Osteoblast (primary cell): ENCODE measurements around the gene ANHX. TPM values are rescaled to one million over a fixed set of nuclear protein-coding genes. Genes with fewer than 3 reads are reported as not detected.
"Not testable (repeated sequence)": the region's sequence is repeated elsewhere in the genome, so short reads cannot be mapped to it uniquely, and the experiment has no call there.

ENCODE experiments used
- DNase-seq: peaks from one replicate; pipeline ENCODE4 v3.0.0; 2011; ENCODE audit warnings: low spot score, mixed read lengths; ENCODE audit not compliant: insufficient read length; ENCODE audit errors: missing footprints
- H2AFZ ChIP-seq: 2 replicates; pipeline ENCODE4 v1.6.0; 2011; ENCODE audit warnings: mild to moderate bottlenecking, low read length
- H3K27ac ChIP-seq: 2 replicates; pipeline ENCODE4 v1.5.1; 2011; ENCODE audit warnings: mild to moderate bottlenecking, low read depth, low read length, moderate library complexity
- H3K27me3 ChIP-seq: 2 replicates; pipeline ENCODE4 v1.6.0; 2012; ENCODE audit warnings: mild to moderate bottlenecking, control low read depth, inconsistent platforms, low read length, moderate library complexity; ENCODE audit not compliant: insufficient read depth
- H3K36me3 ChIP-seq: 2 replicates; pipeline ENCODE4 v1.5.1; 2011; ENCODE audit warnings: mild to moderate bottlenecking, low read length, control low read depth, moderate library complexity; ENCODE audit not compliant: insufficient read depth
- H3K4me1 ChIP-seq: 2 replicates; pipeline ENCODE4 v1.5.1; 2011; ENCODE audit warnings: mild to moderate bottlenecking, low read length, control low read depth, moderate library complexity; ENCODE audit not compliant: insufficient read depth
- H3K4me2 ChIP-seq: 2 replicates; pipeline ENCODE4 v1.6.0; 2011; ENCODE audit warnings: mild to moderate bottlenecking, low read length; ENCODE audit not compliant: insufficient read depth
- H3K4me3 ChIP-seq: fragments of 200-600 bp; sonication (generic); 3 replicates; pipeline ENCODE4 v1.5.1; 2012; ENCODE audit warnings: mild to moderate bottlenecking, low read length, inconsistent platforms; ENCODE audit not compliant: insufficient read depth
- H3K79me2 ChIP-seq: 2 replicates; pipeline ENCODE4 v1.6.0; 2012; ENCODE audit warnings: mild to moderate bottlenecking, low read length, control low read depth, inconsistent platforms; ENCODE audit not compliant: insufficient read depth
- H3K9me3 ChIP-seq: 2 replicates; pipeline ENCODE4 v1.5.1; 2011; ENCODE audit warnings: low read depth, low read length, control low read depth
- H4K20me1 ChIP-seq: 2 replicates; pipeline ENCODE4 v1.6.0; 2012; ENCODE audit warnings: mild to moderate bottlenecking, low read length, control low read depth; ENCODE audit not compliant: insufficient read depth
- CTCF ChIP-seq: IDR thresholded peaks from 2 replicates; pipeline ENCODE4 v1.5.1; 2011; ENCODE audit warnings: mild to moderate bottlenecking, low read depth, low read length, moderate library complexity; ENCODE audit errors: extremely low read depth
- total RNA-seq: library from RNA; depleted of rRNA; stranded (reverse); fragments of >200 nt; gene quantifications from 2 replicates; pipeline ENCODE4 v1.2.3, GENCODE V29; 2012

The ANHX gene
- not detected in 2 replicates for total RNA-seq

GRCh38 chr12:133235401-133236112, at the start of gene ANHX:
Gene ANHX, minus strand, starts transcription at chr12:133235877. Its CDS starts 1,521 bp downstream, at chr12:133234356.
- no peaks in the 10 kb centered on the region for H4K20me1 ChIP-seq
- H2AFZ ChIP-seq: no peak within 1 kb of the TSS
- H3K4me3 ChIP-seq: no peak within 1 kb of the TSS
- peak; percentile 62 for DNase-seq
- TF ChIP-seq CTCF: no peak
- no peak within 1 kb of the TSS for H3K4me2 ChIP-seq
- H3K27ac ChIP-seq: no peak within 1 kb of the TSS
- no peaks in the 10 kb centered on the region for H3K4me1 ChIP-seq
- H3K36me3 ChIP-seq: no peaks in the 10 kb centered on the region
- peaks cover 7% of the 10 kb centered on the region for H3K9me3 ChIP-seq
- H3K79me2 ChIP-seq: no peaks in the 10 kb centered on the region
- H3K27me3 ChIP-seq: no peaks in the 10 kb centered on the region

- H4K20me1 ChIP-seq, DNase-seq, H2AFZ ChIP-seq: not testable (repeated sequence)
Observed at GRCh38 chr12:133264668-133265067, 29.0 kb upstream of the ANHX start.

GRCh38 chr12:133264173-133264572, 28.5 kb upstream of the ANHX start:
- Histone ChIP-seq H3K4me1 (no peaks in the 10 kb centered on the region), H3K9me3 (no peaks in the 10 kb centered on the region), H4K20me1 (no peaks in the 10 kb centered on the region), H3K27ac (no peak overlapping the region), H3K27me3 (no peaks in the 10 kb centered on the region), H3K79me2 (no peaks in the 10 kb centered on the region), H2AFZ (no peak overlapping the region), H3K36me3 (no peaks in the 10 kb centered on the region), H3K4me3 (no peak overlapping the region), H3K4me2 (no peak overlapping the region)
- DNase-seq: no peak
- no peak for TF ChIP-seq CTCF

More at GRCh38 chr12:133264668-133265067, 29.0 kb upstream of the ANHX start:
- H3K27ac ChIP-seq, H3K9me3 ChIP-seq, H3K4me3 ChIP-seq, H3K36me3 ChIP-seq, H3K79me2 ChIP-seq, H3K4me2 ChIP-seq, H3K4me1 ChIP-seq, H3K27me3 ChIP-seq: not testable (repeated sequence)

- Histone ChIP-seq H3K79me2 (no peaks in the 10 kb centered on the region), H3K4me1 (no peaks in the 10 kb centered on the region), H3K9me3 (no peaks in the 10 kb centered on the region)
Observed at GRCh38 chr12:133256321-133256720, 20.6 kb upstream of the ANHX start.

GRCh38 chr12:133255833-133256232, 20.2 kb upstream of the ANHX start:
- not testable (repeated sequence) for H3K27me3 ChIP-seq, DNase-seq, H3K4me3 ChIP-seq, H3K4me2 ChIP-seq, H3K9me3 ChIP-seq, H3K4me1 ChIP-seq, H3K36me3 ChIP-seq, H2AFZ ChIP-seq, H3K27ac ChIP-seq, H4K20me1 ChIP-seq, H3K79me2 ChIP-seq

More at GRCh38 chr12:133256321-133256720, 20.6 kb upstream of the ANHX start:
- Histone ChIP-seq H3K36me3 (no peaks in the 10 kb centered on the region), H3K27me3 (no peaks in the 10 kb centered on the region), H4K20me1 (no peaks in the 10 kb centered on the region), H3K4me2 (no peak overlapping the region), H3K27ac (no peak overlapping the region), H3K4me3 (no peak overlapping the region), H2AFZ (no peak overlapping the region)
- TF ChIP-seq CTCF: no peak
- DNase-seq: no peak
